ENCODE data around the gene EPHB1. TPM values are rescaled to one million over a fixed set of nuclear protein-coding genes. Genes with fewer than 3 reads are reported as not detected.

EPHB1 gene
- total and polyA plus RNA-seq, 12 donors = 0.07 to 3.4 (median 1.6) TPM

- DNase-seq = no peak
Measured at GRCh38 chr3:134927599-134927998, 132.5 kb downstream of the EPHB1 start.

GRCh38 chr3:134928392-134928791 lies 133.3 kb downstream of the EPHB1 start:
- intact Hi-C loops (cut with DNase I) = no loop called here
- Histone ChIP-seq H3K4me3 (no peak overlapping the region), H3K27ac (no peak overlapping the region), H3K4me1 (no peaks in the 10 kb centered on the region), H3K9me3 (peaks cover 0 to 18% (median 8%) of the 10 kb centered on the region in 11 donors), H3K36me3 (no peaks in the 10 kb centered on the region), H3K27me3 (no peaks in the 10 kb centered on the region)
- WGBS, 2 donors = 58 to 92% methylated on average over 6 of the region's 6 CpGs
- TF ChIP-seq CTCF (IDR thresholded peaks at IDR 0.05) = no peak
- no peak for ATAC-seq
- no peak for DNase-seq

More at GRCh38 chr3:134927599-134927998, 132.5 kb downstream of the EPHB1 start:
- Histone ChIP-seq H3K27me3 (no peaks in the 10 kb centered on the region), H3K27ac (no peak overlapping the region), H3K9me3 (peaks cover 0 to 18% (median 8%) of the 10 kb centered on the region in 11 donors), H3K4me3 (no peak overlapping the region), H3K4me1 (no peaks in the 10 kb centered on the region), H3K36me3 (no peaks in the 10 kb centered on the region)
- TF ChIP-seq CTCF (IDR thresholded peaks at IDR 0.05) = no peak
- ATAC-seq = no peak
- intact Hi-C loops (cut with DNase I) = no loop called here
- 87 to 90% methylated on average over 1 of the region's 1 CpG for WGBS, 2 donors

- Histone ChIP-seq H3K4me1 (no peaks in the 10 kb centered on the region), H3K9me3 (peaks cover 0 to 16% (median 8%) of the 10 kb centered on the region in 11 donors), H3K27me3 (no peaks in the 10 kb centered on the region), H3K4me3 (no peak overlapping the region), H3K36me3 (no peaks in the 10 kb centered on the region), H3K27ac (no peak overlapping the region)
- TF ChIP-seq CTCF (IDR thresholded peaks at IDR 0.05) = no peak
- intact Hi-C loops (cut with DNase I) = no loop called here
- ATAC-seq = no peak
- no peak for DNase-seq
- 56 to 90% methylated on average over 3 of the region's 3 CpGs for WGBS, 2 donors
Measured at GRCh38 chr3:134928819-134929218, 133.8 kb downstream of the EPHB1 start.

GRCh38 chr3:134929976-134930375 lies 134.9 kb downstream of the EPHB1 start:
- H3K9me3 ChIP-seq = peaks cover 0 to 5% (median 0%) of the 10 kb centered on the region in 11 donors
- TF ChIP-seq CTCF (IDR thresholded peaks at IDR 0.05) = no peak
- H3K4me3 ChIP-seq = no peak overlapping the region
- intact Hi-C loops (cut with DNase I) = no loop called here
- H3K27me3 ChIP-seq = no peaks in the 10 kb centered on the region
- H3K4me1 ChIP-seq = no peaks in the 10 kb centered on the region
- H3K27ac ChIP-seq = no peak overlapping the region
- 98 to 100% methylated on average over 2 of the region's 2 CpGs for WGBS, 2 donors
- H3K36me3 ChIP-seq = no peaks in the 10 kb centered on the region
- ATAC-seq (no peak), DNase-seq (no peak)

Data from heart right ventricle (tissue), 16 donors.